ENCODE data around the gene MTUS2. TPM values are rescaled to one million over a fixed set of nuclear protein-coding genes. Genes with fewer than 3 reads are reported as not detected.

The MTUS2 gene
- under 1 TPM; 0.72 to 0.96 (median 0.87) TPM for polyA plus RNA-seq (ENCODE audit: insufficient read length in 4 of 4)

DNA sequence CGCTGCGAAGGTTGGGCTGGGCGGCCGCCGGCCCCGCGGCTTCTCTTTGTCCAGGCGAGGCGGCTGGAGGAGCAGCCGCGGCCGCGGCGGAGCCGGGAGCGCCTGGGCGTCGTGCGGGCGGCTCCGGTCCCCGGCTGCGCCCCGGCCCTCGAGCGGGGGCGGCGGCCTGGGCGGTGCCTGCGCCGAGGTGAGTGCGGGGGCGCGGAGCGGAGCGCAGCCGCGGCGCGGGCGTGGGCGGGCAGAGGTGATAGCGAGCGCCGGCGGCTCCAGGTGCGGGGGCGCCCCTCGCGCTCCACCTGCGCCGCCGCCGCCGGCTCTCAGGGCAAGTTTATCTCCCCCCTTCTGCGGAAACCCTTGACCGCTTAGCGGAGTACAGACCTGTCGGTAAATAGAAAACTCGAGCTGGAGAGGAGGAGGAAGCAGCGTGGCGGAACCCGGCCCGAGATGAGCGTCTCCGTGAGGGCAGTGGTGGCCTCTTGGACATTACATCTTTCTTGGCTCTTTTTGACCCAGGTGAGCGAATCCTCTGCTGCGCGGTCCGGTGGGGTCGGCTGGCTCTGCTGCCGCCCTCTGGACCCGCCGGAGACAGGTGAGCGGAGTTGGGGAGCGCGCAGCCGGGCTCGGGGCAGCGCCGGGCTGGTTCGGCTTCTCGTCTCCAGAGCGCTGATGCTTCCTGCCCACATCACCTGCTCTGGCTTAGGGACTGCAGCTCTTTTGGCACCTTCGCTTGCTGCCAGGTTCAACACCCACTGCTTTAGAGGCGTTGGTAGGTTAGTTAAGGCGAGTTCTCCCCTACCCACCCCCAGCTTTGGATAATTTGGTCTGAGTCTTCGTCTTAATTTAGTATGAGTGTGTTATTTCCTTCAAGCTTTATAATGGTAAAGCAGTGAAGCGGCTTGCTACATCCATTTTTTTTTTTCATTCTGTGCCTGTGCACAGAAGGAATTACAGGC, at the start of gene MTUS2:
Gene MTUS2 (plus strand): TSS at position 241 of the 953 bp plus-strand sequence.
- peak in 1 of 4 donors; percentile 13 for DNase-seq (ENCODE audit: low read depth in 4 of 4, low spot score in 2 of 4)

DNA sequence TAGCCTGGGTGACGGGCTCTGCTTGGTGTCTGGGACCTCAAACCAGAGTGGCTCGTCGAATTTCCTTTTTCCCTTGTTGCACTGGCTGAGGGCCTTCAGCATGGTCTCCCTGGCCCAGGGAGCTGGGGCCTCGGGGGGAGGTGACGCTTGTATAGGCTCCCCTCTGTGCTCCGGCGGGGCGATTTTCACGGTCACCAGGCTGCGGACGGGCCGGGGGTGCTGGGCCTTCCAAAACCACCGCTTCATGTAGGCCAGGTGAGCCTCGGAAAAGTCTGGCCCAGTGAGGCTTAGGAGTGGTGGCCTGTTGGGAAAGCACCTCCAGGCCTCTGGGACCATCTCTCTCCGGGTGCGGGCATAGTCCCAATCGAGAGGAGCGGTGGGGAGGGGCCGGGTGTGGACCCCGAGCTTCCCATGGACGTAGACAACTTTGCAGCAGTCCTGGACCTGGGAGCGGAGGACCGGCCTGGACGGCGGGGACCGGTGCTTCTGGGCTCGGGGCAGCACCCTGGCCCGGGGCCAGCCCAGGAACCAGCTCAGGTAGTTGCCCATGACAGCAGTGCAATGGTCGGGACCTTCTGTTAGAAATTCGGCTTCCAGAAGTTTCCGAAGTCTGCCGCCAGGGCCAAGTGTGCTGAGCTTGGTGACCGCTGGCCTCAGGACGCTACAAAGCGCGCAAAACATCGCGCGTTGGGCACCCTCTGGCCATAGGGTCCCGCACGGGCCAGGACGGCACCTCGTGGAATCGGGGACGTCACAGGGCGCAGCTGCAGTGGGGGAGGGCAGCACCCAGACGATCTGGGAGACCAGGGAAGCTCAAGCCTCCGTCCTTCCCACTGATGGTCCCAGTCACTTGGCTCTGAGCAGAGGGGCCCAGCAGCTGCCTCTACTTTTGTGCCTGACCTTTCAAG, 41.6 kb upstream of the MTUS2 start:
- DNase-seq (ENCODE audit: low read depth in 4 of 4, low spot score in 2 of 4) = no peak

DNA sequence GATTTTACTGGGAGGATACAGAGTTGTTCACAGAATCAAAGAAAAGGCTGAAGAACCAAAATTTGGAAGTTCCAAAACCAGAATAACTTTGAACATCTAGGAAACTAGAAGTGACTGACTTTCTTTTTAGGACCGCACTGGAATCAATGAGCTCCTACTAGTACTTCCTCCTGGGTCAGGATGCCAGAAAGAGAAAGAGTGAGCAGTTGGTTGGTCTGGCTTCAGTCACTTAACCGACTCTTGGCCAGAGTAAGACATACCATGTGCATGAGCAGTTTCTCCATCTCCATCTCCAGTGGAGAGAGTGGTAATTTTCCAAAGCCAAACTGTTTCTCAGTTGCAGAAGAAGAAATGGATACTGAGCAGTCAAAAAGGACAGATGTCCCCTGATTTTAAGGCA, 27.1 kb upstream of the MTUS2 start:
- DNase-seq (ENCODE audit: low read depth in 4 of 4, low spot score in 2 of 4) = no peak

DNA sequence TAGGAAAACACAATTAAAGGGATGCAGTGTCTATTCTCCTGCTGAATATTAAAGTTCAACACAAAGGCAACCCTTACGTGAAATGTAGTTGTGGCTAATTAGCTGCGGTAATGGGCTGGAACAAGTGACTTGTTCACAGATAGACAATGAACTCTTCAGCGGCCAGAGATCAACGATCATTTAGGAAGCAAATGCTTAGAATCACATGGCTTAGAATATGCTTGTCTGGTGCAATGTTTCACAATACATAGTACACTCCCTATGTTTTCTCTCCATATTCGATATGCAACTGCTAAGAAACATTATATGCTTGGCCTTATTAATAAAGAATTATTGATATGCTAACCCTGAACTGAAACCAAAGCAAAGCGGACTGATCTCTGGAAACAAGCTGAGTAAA, 25.7 kb upstream of the MTUS2 start:
- DNase-seq (ENCODE audit: low read depth in 4 of 4, low spot score in 2 of 4) = no peak

DNA sequence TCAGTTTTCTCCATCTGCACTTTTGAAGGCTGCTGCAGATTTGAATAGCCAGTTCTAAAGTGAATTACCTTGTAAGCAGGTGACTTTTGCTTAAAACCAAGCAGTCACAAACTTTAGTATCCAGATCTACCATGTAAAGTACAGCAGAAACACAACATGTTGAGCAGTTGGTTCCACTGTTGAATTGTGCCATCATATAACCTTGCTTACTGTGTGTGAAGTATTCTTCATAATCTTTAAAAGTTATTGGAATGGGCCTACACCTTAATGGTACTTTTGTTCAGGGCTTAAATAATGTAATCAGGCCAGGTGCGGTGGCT, 23.2 kb upstream of the MTUS2 start:
- DNase-seq (ENCODE audit: low read depth in 4 of 4, low spot score in 2 of 4) = no peak

DNA sequence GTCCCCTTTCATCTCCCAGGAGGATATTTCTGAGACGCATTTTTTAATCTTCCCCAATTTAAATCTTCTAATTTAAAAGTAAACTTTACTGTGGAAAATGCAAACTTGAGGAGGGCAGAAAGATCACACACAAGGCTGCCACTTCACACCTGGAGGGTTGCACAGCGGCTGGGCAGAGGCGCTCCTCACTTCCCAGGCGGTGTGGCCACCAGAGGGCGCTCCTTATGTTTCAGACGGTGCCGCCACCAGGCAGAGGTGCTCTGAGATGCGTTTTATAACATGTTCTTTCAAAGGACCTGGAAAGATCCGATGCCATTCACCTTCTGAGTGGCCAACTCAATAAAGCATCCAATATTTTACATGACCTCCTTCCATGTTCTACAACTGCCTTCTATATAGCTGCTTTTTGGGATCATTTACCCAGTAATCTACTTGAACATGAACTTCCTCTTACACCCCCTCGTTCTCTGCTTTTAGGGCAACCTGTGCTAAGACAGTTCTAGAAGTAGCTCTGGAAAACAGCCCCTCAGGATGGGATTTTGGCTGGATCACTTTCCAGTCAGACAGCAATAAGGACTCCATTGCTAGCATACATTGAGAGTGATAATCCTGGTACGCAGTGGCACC, 14.8 kb upstream of the MTUS2 start:
- no peak for DNase-seq (ENCODE audit: low read depth in 4 of 4, low spot score in 2 of 4)

DNA sequence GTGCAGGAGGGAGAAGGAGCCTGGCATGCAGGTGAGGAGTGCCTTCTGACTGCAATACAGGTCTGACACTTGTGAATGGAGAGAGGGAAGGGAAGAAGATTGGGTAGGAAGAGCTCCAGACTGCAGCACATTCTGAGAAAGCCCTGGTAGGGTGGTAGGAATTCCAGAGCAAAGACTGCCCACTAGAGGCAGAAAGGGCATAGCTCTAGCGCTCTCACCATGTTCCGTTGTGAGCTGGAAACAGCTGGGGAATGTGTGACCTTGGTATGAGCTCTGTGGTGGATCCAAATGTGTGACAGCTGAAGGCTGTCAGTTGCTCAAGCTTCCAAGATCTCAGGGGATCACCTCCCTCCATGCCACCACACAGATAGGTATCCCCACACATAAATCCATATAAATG, 2.9 kb upstream of the MTUS2 start:
- DNase-seq (ENCODE audit: low read depth in 4 of 4, low spot score in 2 of 4) = no peak

DNA sequence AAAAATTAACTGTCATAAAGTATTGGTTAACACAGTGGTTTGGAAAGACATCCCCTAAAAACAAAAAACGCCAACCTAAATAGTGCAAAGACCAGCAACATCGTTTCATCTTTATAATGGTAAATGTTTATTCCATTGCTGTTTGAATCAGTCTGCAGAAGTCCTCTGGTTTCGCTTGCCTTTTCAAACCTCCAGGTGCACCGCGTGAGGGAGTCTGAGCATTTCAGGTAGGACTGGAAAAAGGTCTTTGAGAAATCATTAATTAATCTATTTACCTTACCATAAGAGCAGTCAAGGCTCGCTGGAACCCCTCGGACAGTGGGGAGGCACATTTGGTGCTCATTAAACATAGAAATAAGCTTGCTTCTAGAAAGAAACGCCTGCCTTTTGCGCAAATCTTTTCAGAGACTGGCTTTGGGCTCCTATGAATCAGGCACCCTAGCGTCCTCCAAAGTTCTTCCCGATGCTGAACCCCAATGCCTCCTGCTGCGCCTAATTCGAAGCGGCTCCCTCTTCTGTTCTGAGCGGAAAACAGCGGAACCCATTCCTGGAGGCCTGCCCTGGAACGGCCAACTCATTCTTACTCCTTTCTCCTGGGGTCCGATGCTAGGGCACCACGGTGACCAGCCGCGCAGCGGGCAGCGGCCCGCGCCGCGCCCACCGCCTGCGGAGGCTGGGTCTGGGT, 951 bp upstream of the MTUS2 start:
- DNase-seq (ENCODE audit: low read depth in 4 of 4, low spot score in 2 of 4) = no peak

DNA sequence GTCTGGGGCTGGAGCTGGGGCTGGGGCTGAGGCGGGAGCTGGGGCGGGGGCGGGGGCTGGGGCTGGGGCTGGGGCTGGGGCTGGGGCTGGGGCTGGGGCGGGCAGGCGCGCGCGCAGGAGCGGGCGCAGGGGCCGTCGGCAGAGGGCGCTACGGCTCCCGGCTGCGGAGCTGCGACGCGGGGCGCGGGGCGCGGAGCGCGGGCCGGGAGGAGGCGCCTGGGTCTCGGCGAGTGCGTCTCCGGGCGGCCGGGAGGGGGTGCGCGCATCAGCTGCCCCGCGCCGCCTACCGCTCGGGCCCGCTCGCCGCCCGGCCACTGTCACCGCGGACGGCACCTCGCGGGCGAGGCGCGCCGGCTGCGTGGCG, 422 bp upstream of the MTUS2 start:
- peak in 1 of 4 donors; percentile 16 for DNase-seq (ENCODE audit: low read depth in 4 of 4, low spot score in 2 of 4)

DNA sequence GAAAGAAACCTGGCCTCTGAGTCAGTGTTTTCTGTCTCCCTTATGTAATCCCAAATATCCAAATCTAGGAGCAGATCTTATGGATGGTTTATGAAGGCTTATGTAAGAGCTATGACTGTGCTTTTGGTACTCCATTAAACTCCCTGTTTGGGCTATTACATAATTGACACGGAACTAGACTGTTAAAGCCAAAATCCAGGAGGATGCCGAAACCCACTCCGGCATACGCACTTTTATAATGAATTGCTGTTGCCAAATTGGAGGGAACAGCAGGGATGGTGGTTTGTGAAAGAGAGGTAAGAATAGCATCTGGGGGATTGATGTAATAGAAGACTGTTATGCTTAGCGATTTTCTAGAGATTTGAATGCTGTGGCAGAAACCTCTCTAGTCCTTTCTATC, 2.0 kb downstream of the MTUS2 start:
- DNase-seq (ENCODE audit: low read depth in 4 of 4, low spot score in 2 of 4) = no peak

DNA sequence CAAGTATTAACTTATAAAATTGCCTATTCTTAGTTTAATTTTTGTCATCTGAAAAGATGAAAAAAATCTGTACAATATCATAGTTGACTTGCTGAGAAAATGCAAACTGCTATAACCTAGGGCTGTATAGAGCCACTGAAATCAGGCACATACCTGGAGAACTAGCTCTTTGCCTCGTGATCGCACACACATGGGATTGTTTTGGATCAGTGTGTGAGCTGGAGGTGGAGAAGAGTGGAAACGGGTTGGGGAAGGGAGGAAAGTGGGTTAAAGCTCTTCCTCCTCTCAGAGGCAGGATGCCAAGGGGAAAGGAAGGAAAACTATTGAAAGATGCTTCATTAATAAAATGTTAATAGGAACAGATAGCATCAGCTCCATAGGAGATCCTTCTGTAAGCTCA, 2.7 kb downstream of the MTUS2 start:
- no peak for DNase-seq (ENCODE audit: low read depth in 4 of 4, low spot score in 2 of 4)

DNA sequence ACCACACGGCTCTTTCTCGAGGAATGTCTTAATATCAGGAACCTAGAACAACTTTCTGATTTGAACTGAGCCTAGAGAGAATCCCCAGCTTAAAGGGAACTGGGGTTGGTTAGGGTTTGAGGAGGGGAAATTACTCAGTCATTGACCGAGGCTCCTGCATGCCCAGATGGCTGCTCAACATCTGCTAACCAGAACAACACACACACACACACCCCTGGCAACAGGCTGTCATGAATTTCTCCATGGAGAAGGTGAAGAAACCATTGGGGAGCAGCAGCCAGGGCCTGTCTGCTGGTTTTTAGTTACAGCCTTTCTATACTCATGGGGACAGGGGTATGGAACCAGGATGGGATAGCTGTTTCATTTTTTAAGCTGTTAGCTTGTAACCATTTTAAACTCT, 5.2 kb downstream of the MTUS2 start:
- no peak for DNase-seq (ENCODE audit: low read depth in 4 of 4, low spot score in 2 of 4)

DNA sequence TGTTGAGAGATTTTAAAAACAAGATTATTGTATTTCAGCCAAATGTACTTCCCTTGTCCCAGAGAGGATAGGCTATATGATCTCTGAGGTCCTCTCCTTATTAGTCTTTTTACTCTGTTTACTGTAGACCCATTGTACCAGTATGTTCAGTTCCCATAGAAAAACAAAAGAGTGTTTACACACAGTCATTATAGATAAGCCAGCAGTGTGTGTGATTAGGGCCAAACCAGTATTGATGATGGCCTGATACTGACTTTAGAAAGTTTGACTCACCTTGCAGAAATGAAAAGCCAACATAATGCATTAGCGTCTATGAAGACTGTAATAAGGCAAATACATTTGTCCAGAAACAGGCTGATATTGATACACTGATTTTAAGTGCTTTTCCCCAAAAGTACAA, 6.2 kb downstream of the MTUS2 start:
- DNase-seq (ENCODE audit: low read depth in 4 of 4, low spot score in 2 of 4) = no peak

DNA sequence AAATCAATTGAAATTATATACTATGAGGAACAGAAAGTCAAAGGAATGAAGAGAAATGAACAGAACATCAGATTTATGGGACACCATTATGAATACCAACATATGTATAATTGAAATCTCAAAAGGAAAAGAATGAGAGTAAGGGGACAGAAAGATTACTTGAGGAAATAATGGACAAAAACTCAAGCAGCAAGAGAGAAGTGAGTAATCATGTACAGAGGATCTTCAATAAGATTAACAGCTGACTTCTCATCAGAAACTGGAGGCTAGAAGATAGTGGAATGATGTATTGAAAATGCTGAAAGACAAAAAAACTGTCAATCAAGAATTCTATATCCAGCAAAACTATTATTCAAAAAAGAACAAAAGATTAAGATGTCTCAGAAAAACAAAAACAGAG, 10.4 kb downstream of the MTUS2 start:
- no peak for DNase-seq (ENCODE audit: low read depth in 4 of 4, low spot score in 2 of 4)

DNA sequence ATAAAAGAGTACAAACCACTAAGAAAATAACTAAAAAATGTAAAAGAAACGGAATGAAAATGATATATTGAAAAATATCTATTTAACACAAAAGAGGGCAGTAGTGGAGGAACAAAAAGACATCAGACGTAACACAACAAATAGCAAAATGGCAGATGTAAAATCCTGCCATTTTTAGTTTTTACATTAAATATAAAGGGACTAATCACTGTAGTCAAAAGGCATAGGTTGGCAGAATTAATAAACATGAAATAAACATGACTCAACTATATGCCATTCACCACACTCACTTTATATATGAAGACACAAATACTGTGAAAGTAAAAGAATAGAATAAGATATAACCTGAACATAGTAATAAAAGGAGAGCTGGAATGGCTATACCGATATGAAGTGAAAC, 11.0 kb downstream of the MTUS2 start:
- no peak for DNase-seq (ENCODE audit: low read depth in 4 of 4, low spot score in 2 of 4)

DNA sequence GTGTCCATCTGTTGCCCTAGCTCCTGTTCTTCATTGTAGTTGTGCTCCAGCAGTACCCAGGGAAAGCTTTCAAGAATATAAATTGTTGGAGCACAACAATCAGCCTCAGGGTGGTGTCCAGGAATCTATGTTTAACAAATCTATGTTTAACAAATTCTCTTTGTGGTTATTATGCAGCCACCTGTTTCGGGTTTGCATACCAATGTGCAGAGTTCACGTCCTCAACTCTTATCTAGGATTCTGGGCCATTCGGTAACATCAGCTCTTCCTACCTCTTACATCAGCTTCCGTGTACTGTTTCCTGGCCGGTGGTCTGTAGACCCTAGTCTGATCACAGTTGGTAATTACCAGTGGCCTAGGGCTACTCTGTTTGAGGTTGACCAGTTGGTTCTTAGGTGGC, 17.0 kb downstream of the MTUS2 start:
- DNase-seq (ENCODE audit: low read depth in 4 of 4, low spot score in 2 of 4) = no peak

DNA sequence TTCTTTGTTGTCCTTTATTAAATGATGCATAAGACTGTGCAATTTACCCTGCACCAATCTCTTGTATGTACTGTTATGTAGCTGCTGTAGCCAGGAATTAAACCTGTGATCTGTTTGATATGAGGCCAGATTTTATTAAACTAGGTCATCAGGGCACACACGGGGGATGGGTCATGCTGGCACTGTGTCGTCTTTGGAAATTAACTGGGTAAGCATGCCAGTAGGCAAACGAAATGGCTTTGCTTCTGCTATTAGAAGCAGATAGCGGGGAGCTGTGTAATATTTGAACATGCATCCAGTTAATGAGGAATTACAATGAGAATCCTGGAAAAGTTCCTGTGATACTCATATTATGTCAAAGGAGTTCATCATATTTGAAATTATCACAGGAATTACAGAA, 23.5 kb downstream of the MTUS2 start:
- no peak for DNase-seq (ENCODE audit: low read depth in 4 of 4, low spot score in 2 of 4)

DNA sequence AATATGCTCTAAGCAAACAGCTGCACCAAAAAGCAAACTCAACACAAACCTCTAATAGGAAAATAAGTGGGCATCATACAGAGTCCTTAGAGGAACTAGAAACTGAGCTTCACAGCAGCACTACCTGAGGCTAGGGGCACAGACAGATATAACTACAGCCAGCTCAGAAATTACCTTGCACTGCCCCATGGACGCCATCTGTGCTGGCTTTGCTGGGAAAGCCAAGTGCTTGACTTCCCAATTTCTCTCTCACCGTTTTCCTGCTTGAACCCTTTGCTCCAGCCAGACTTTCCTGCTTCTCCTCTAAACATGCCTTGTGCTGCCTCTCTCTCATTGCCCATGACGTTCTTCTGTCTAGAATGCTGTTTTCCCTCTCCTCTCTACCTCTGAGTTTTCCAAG, 29.3 kb downstream of the MTUS2 start:
- DNase-seq (ENCODE audit: low read depth in 4 of 4, low spot score in 2 of 4) = no peak

DNA sequence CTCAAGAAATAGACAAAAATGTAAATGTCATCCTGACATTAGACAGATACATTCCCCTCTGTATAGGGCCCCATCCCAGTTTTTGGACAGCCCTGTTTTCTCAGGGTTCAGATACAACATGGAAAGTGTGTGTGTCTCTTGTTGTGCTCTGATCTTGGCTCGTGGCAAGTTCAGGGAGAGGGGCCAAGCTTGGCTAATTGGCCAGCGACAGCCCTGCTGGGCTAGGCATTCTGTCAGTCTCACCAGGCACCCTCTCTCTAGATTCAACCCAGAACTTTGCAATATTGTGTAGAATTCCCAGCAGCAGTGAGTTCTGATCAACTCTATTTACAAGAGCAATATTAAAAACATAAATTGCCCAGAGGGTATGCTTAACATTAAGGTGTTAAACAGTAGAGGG, 30.1 kb downstream of the MTUS2 start:
- DNase-seq (ENCODE audit: low read depth in 4 of 4, low spot score in 2 of 4) = no peak

DNA sequence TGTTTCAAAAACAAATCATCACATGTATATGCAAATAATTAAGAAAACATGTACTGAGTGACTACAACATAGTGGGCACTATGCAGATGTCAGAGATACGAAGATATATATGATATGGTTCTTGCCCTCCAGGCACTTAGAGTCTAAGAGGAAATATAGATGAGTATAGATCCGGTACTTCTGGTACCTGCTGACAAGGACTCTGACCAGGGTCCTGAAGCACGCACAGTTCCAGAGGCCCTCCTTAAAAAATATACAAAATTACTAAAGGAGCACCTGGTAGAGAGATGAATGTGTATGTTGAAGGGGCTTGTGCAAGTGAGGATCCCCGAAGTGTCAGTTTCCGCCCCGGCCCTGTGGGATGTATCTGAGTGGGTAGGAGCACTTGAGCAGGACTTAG, 31.3 kb downstream of the MTUS2 start:
- DNase-seq (ENCODE audit: low read depth in 4 of 4, low spot score in 2 of 4) = no peak

DNA sequence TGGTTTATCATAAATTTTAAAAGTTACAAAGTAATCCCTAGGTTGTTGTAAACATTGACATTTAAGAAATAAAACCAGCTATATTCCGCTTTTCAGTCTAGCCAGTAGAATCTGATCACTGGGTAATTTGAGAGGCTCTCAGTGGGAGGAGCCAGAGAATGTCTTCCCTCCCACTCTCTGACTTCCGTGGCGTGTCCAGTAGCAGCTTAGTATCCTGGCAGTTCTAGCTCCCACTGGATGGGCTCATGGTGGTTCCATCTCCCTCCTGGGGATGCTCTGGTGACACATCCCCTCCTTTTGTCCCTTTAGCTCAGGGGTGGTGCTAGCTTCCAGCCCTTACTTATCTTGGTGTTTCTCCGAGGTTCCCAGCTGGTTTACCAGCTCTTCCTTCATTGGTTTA, 34.5 kb downstream of the MTUS2 start:
- DNase-seq (ENCODE audit: low read depth in 4 of 4, low spot score in 2 of 4) = no peak

Measured in left renal cortex interstitium (tissue), 4 donors.